GM23338 (cell line): Measurements from ENCODE around the gene CLCNKA. TPM values are rescaled to one million over a fixed set of nuclear protein-coding genes. Genes with fewer than 3 reads are reported as not detected.

Source experiments
- ATAC-seq: fragments of 200-7000 bp; cut with Tn5 transposase; 3 replicates; pipeline ENCODE4 v1.9.1; 2020
- DNase-seq: peaks from one replicate; pipeline ENCODE4 v3.0.0-alpha.2; 2015; ENCODE audit warnings: low spot score
- H2AFZ ChIP-seq: fragments of 200-600 bp; sonication (generic); 2 replicates; pipeline ENCODE4 v1.8.0; 2016; ENCODE audit warnings: antibody characterized with exemption, mild to moderate bottlenecking, moderate library complexity
- H3F3A ChIP-seq: fragments of 200-600 bp; sonication (generic); replicated peaks from 2 replicates; pipeline ENCODE4 v1.8.0; 2017; ENCODE audit warnings: antibody characterized with exemption, mixed run types, low read depth
- H3K27ac ChIP-seq: fragments of 200-600 bp; sonication (generic); 2 replicates; pipeline ENCODE4 v1.6.1; 2016; ENCODE audit warnings: low read depth
- H3K27me3 ChIP-seq: fragments of 200-600 bp; sonication (generic); 2 replicates; pipeline ENCODE4 v1.8.0; 2016; ENCODE audit warnings: mild to moderate bottlenecking, mixed run types, moderate library complexity; ENCODE audit not compliant: insufficient read depth
- H3K36me3 ChIP-seq: fragments of 200-600 bp; sonication (generic); 2 replicates; pipeline ENCODE4 v1.8.0; 2016; ENCODE audit warnings: mild to moderate bottlenecking; ENCODE audit not compliant: insufficient read depth
- H3K4me1 ChIP-seq: fragments of 200-600 bp; sonication (generic); 2 replicates; pipeline ENCODE4 v1.8.0; 2016; ENCODE audit warnings: mild to moderate bottlenecking, moderate library complexity; ENCODE audit not compliant: insufficient read depth
- H3K4me2 ChIP-seq: fragments of 200-600 bp; sonication (generic); 2 replicates; pipeline ENCODE4 v1.7.1; 2017; ENCODE audit warnings: mixed run types
- H3K4me3 ChIP-seq: fragments of 200-600 bp; sonication (generic); 2 replicates; pipeline ENCODE4 v1.6.1; 2016; ENCODE audit warnings: mixed run types
- H3K79me2 ChIP-seq: fragments of 200-600 bp; sonication (generic); replicated peaks from 2 replicates; pipeline ENCODE4 v1.8.0; 2017; ENCODE audit warnings: mild to moderate bottlenecking; ENCODE audit not compliant: insufficient read depth
- H3K9me2 ChIP-seq: fragments of 200-600 bp; sonication (generic); 2 replicates; pipeline ENCODE4 v1.8.0; 2017; ENCODE audit not compliant: insufficient read depth
- H4K20me1 ChIP-seq: fragments of 200-600 bp; sonication (generic); replicated peaks from 2 replicates; pipeline ENCODE4 v1.8.0; 2017; ENCODE audit warnings: mild to moderate bottlenecking; ENCODE audit not compliant: insufficient read depth
- H3K27ac Mint-ChIP-seq: 2 replicates; pipeline ENCODE4 v1.8.0; 2020; ENCODE audit warnings: inconsistent platforms, mild to moderate bottlenecking, moderate library complexity, mixed read lengths
- H3K27me3 Mint-ChIP-seq: 3 replicates; pipeline ENCODE4 v1.8.0; 2022; ENCODE audit warnings: low read depth, mild to moderate bottlenecking, moderate library complexity, mixed read lengths, inconsistent platforms; ENCODE audit not compliant: insufficient read depth, poor library complexity
- H3K36me3 Mint-ChIP-seq: 3 replicates; pipeline ENCODE4 v1.8.0; 2021; ENCODE audit warnings: low read depth, mild to moderate bottlenecking, inconsistent platforms, moderate library complexity, mixed read lengths
- H3K4me1 Mint-ChIP-seq: 3 replicates; pipeline ENCODE4 v1.8.0; 2020; ENCODE audit warnings: mild to moderate bottlenecking, inconsistent platforms, mixed read lengths
- H3K4me3 Mint-ChIP-seq: 3 replicates; pipeline ENCODE4 v1.8.0; 2021; ENCODE audit warnings: moderate library complexity, mild to moderate bottlenecking, inconsistent platforms, mixed read lengths
- H3K9me3 Mint-ChIP-seq: 3 replicates; pipeline ENCODE4 v1.8.0; 2020; ENCODE audit warnings: moderate library complexity, mild to moderate bottlenecking, inconsistent platforms, mixed read lengths
- CREB1 ChIP-seq: fragments of 250-450 bp; sonication (Bioruptor Pico); IDR thresholded peaks from 2 replicates; pipeline ENCODE4 v1.5.0; 2020; ENCODE audit warnings: low read depth, mild to moderate bottlenecking, moderate library complexity
- EZH2 ChIP-seq: fragments of 200-600 bp; sonication (generic); IDR thresholded peaks from one replicate; pipeline ENCODE4 v1.8.0; 2017; ENCODE audit warnings: antibody characterized with exemption, mild to moderate bottlenecking, low read depth; ENCODE audit not compliant: unreplicated experiment
- JUNB ChIP-seq: IDR thresholded peaks from one replicate; pipeline ENCODE4 v1.6.1; 2016; ENCODE audit warnings: antibody characterized with exemption; ENCODE audit not compliant: unreplicated experiment
- NANOG ChIP-seq: IDR thresholded peaks from 2 replicates; pipeline ENCODE4 v1.6.1; 2016; ENCODE audit warnings: antibody characterized with exemption, borderline replicate concordance
- POLR2AphosphoS5 ChIP-seq: IDR thresholded peaks from 2 replicates; pipeline ENCODE4 v1.6.1; 2016; ENCODE audit warnings: antibody characterized with exemption, low read depth
- STAT1 ChIP-seq: IDR thresholded peaks from one replicate; pipeline ENCODE4 v1.6.1; 2016; ENCODE audit warnings: antibody characterized with exemption; ENCODE audit not compliant: unreplicated experiment
- ZNF114 ChIP-seq: fragments of 250-450 bp; sonication (Bioruptor Pico); IDR thresholded peaks from 2 replicates; pipeline ENCODE4 v1.5.0; 2020; ENCODE audit warnings: mild to moderate bottlenecking, moderate library complexity
- polyA plus RNA-seq: library from polyadenylated mRNA; unstranded; fragments of >200 nt; fragmentation: Nextera tagmentation; extraction: Ambion mirVana; gene quantifications from 2 replicates; pipeline ENCODE4 v1.2.1, GENCODE V29; 2016
- total RNA-seq: library from RNA; depleted of rRNA; stranded (reverse); fragments of >200 nt; shearing (Covaris generic); gene quantifications from 2 replicates; pipeline ENCODE4 v1.2.3, GENCODE V29; 2014
- TF ChIP-seq, protein P1 (sequence below): fragments of 250-450 bp; sonication (Bioruptor Pico); IDR thresholded peaks from 2 replicates; pipeline ENCODE4 v1.5.0; 2020; ENCODE audit warnings: mild to moderate bottlenecking, moderate library complexity
- TF ChIP-seq, protein P2 (sequence below): IDR thresholded peaks from one replicate; pipeline ENCODE4 v1.6.1; 2018; ENCODE audit warnings: antibody characterized with exemption; ENCODE audit not compliant: unreplicated experiment
- TF ChIP-seq, protein P3 (sequence below), 2 experiments: fragments of 200-600 bp in 1 of 2; sonication (generic) in 1 of 2; conservative IDR thresholded peaks; 2 replicates each; pipeline versions ENCODE4 v1.5.1 to v1.6.1; 2016 to 2017; ENCODE audit warnings: antibody characterized with exemption in 2 of 2, low read depth in 2 of 2, mild to moderate bottlenecking in 2 of 2, moderate library complexity in 1 of 2

Gene CLCNKA
- total and polyA plus RNA-seq, 2 experiments from 2014 or later, result 0.59 to 0.76 TPM

GRCh38 chr1:15997637-15998280, 24.1 kb upstream of the CLCNKA start:
- DNase-seq (no peak), ATAC-seq (no peak)
- H3K9me2 ChIP-seq, result no peaks in the 10 kb centered on the region
- H3K4me1 ChIP-seq, result no peaks in the 10 kb centered on the region
- H3K36me3 Mint-ChIP-seq, result no peaks in the 10 kb centered on the region
- no peaks in the 10 kb centered on the region for H3F3A ChIP-seq
- H3K27me3 ChIP-seq, result no peaks in the 10 kb centered on the region
- no peaks in the 10 kb centered on the region for H3K79me2 ChIP-seq
- H3K36me3 ChIP-seq, result no peaks in the 10 kb centered on the region
- TF ChIP-seq POLR2AphosphoS5 (no peak), EZH2 (no peak)
- H3K27ac Mint-ChIP-seq, result no peak overlapping the region
- no peak overlapping the region; the same call in 2 of the 3 replicates for H3K4me3 Mint-ChIP-seq
- H3K4me2 ChIP-seq, result no peak overlapping the region
- H4K20me1 ChIP-seq, result no peaks in the 10 kb centered on the region
- H3K9me3 Mint-ChIP-seq, result no peaks in the 10 kb centered on the region
- no peak overlapping the region for H3K27ac ChIP-seq
- H3K4me3 ChIP-seq, result no peak overlapping the region
- no peak overlapping the region for H2AFZ ChIP-seq
- H3K27me3 Mint-ChIP-seq, result peaks cover 5% of the 10 kb centered on the region
- no peaks in the 10 kb centered on the region for H3K4me1 Mint-ChIP-seq

DNA sequence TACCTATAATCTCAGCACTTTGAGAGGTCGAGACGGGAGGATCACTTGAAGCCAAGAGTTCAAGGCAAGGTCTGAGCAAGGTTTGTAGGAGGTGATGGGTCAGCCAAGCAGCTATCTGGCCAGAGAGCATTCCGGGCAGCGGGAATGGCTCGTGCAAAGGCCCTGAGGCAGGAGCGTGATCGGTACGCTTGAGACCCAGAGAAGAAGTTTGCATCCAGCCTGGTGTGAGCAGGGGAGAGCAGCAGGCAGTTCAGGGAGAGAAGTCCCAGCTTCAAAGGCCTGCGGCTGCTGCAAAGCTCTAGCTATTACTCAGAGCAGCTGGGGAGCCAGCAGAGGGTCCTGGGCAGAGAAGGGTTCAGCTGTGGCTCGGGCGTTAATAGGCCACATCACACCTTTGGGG, 22.9 kb upstream of the CLCNKA start:
- H3K4me3 ChIP-seq, result no peak overlapping the region
- Mint-ChIP-seq H3K4me1 (0 out of 3 replicates have a peak, but pooled peaks cover 2% of the 10 kb centered on the region), H3K4me3 (no peak overlapping the region), H3K27me3 (peaks cover 5% of the 10 kb centered on the region), H3K27ac (no peak overlapping the region), H3K9me3 (no peaks in the 10 kb centered on the region), H3K36me3 (no peaks in the 10 kb centered on the region)
- no peak overlapping the region for H3K4me2 ChIP-seq
- no peak overlapping the region for H2AFZ ChIP-seq
- no peaks in the 10 kb centered on the region for H3F3A ChIP-seq
- H3K4me1 ChIP-seq, result no peaks in the 10 kb centered on the region
- H3K27me3 ChIP-seq, result no peaks in the 10 kb centered on the region
- ATAC-seq (no peak), DNase-seq (no peak)
- H4K20me1 ChIP-seq, result no peaks in the 10 kb centered on the region
- no peaks in the 10 kb centered on the region for H3K9me2 ChIP-seq
- no peaks in the 10 kb centered on the region for H3K79me2 ChIP-seq
- no peak overlapping the region for H3K27ac ChIP-seq
- H3K36me3 ChIP-seq, result no peaks in the 10 kb centered on the region
- TF ChIP-seq CREB1 (CRISPR knock-in tag) (no peak), POLR2AphosphoS5 (no peak), ZNF114 (CRISPR knock-in tag) (no peak), STAT1 (no peak), EZH2 (no peak), JUNB (no peak), NANOG (no peak)
- TF ChIP-seq, protein P1, sequence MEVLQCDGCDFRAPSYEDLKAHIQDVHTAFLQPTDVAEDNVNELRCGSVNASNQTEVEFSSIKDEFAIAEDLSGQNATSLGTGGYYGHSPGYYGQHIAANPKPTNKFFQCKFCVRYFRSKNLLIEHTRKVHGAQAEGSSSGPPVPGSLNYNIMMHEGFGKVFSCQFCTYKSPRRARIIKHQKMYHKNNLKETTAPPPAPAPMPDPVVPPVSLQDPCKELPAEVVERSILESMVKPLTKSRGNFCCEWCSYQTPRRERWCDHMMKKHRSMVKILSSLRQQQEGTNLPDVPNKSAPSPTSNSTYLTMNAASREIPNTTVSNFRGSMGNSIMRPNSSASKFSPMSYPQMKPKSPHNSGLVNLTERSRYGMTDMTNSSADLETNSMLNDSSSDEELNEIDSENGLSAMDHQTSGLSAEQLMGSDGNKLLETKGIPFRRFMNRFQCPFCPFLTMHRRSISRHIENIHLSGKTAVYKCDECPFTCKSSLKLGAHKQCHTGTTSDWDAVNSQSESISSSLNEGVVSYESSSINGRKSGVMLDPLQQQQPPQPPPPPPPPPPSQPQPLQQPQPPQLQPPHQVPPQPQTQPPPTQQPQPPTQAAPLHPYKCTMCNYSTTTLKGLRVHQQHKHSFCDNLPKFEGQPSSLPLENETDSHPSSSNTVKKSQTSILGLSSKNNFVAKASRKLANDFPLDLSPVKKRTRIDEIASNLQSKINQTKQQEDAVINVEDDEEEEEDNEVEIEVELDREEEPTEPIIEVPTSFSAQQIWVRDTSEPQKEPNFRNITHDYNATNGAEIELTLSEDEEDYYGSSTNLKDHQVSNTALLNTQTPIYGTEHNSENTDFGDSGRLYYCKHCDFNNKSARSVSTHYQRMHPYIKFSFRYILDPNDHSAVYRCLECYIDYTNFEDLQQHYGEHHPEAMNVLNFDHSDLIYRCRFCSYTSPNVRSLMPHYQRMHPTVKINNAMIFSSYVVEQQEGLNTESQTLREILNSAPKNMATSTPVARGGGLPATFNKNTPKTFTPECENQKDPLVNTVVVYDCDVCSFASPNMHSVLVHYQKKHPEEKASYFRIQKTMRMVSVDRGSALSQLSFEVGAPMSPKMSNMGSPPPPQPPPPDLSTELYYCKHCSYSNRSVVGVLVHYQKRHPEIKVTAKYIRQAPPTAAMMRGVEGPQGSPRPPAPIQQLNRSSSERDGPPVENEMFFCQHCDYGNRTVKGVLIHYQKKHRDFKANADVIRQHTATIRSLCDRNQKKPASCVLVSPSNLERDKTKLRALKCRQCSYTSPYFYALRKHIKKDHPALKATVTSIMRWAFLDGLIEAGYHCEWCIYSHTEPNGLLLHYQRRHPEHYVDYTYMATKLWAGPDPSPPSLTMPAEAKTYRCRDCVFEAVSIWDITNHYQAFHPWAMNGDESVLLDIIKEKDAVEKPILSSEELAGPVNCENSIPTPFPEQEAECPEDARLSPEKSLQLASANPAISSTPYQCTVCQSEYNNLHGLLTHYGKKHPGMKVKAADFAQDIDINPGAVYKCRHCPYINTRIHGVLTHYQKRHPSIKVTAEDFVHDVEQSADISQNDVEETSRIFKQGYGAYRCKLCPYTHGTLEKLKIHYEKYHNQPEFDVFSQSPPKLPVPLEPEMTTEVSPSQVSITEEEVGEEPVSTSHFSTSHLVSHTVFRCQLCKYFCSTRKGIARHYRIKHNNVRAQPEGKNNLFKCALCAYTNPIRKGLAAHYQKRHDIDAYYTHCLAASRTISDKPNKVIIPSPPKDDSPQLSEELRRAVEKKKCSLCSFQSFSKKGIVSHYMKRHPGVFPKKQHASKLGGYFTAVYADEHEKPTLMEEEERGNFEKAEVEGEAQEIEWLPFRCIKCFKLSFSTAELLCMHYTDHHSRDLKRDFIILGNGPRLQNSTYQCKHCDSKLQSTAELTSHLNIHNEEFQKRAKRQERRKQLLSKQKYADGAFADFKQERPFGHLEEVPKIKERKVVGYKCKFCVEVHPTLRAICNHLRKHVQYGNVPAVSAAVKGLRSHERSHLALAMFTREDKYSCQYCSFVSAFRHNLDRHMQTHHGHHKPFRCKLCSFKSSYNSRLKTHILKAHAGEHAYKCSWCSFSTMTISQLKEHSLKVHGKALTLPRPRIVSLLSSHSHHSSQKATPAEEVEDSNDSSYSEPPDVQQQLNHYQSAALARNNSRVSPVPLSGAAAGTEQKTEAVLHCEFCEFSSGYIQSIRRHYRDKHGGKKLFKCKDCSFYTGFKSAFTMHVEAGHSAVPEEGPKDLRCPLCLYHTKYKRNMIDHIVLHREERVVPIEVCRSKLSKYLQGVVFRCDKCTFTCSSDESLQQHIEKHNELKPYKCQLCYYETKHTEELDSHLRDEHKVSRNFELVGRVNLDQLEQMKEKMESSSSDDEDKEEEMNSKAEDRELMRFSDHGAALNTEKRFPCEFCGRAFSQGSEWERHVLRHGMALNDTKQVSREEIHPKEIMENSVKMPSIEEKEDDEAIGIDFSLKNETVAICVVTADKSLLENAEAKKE (CRISPR knock-in tag), result no peak
- TF ChIP-seq, protein P2, sequence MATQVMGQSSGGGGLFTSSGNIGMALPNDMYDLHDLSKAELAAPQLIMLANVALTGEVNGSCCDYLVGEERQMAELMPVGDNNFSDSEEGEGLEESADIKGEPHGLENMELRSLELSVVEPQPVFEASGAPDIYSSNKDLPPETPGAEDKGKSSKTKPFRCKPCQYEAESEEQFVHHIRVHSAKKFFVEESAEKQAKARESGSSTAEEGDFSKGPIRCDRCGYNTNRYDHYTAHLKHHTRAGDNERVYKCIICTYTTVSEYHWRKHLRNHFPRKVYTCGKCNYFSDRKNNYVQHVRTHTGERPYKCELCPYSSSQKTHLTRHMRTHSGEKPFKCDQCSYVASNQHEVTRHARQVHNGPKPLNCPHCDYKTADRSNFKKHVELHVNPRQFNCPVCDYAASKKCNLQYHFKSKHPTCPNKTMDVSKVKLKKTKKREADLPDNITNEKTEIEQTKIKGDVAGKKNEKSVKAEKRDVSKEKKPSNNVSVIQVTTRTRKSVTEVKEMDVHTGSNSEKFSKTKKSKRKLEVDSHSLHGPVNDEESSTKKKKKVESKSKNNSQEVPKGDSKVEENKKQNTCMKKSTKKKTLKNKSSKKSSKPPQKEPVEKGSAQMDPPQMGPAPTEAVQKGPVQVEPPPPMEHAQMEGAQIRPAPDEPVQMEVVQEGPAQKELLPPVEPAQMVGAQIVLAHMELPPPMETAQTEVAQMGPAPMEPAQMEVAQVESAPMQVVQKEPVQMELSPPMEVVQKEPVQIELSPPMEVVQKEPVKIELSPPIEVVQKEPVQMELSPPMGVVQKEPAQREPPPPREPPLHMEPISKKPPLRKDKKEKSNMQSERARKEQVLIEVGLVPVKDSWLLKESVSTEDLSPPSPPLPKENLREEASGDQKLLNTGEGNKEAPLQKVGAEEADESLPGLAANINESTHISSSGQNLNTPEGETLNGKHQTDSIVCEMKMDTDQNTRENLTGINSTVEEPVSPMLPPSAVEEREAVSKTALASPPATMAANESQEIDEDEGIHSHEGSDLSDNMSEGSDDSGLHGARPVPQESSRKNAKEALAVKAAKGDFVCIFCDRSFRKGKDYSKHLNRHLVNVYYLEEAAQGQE, result no peak
- TF ChIP-seq, protein P3, sequence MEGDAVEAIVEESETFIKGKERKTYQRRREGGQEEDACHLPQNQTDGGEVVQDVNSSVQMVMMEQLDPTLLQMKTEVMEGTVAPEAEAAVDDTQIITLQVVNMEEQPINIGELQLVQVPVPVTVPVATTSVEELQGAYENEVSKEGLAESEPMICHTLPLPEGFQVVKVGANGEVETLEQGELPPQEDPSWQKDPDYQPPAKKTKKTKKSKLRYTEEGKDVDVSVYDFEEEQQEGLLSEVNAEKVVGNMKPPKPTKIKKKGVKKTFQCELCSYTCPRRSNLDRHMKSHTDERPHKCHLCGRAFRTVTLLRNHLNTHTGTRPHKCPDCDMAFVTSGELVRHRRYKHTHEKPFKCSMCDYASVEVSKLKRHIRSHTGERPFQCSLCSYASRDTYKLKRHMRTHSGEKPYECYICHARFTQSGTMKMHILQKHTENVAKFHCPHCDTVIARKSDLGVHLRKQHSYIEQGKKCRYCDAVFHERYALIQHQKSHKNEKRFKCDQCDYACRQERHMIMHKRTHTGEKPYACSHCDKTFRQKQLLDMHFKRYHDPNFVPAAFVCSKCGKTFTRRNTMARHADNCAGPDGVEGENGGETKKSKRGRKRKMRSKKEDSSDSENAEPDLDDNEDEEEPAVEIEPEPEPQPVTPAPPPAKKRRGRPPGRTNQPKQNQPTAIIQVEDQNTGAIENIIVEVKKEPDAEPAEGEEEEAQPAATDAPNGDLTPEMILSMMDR (conservative IDR thresholded peaks at IDR 0.05; ENCODE audit: low read depth in 2 of 2), result no peak
